ENCODE results near the gene SINHCAF.

SINHCAF gene

GRCh38 chr12:31355747-31356107, 29.8 kb upstream of the SINHCAF start:
- Histone ChIP-seq H4K8ac (ENCODE audit: low read length) (no peak overlapping the region), H3K27ac (ENCODE audit: low read length, poor library complexity, severe bottlenecking) (no peak overlapping the region), H3K23ac (ENCODE audit: low read length in 2 of 2) (no peak overlapping the region), H3K18ac (ENCODE audit: low read depth in 1 of 2, low read length in 2 of 2) (no peak overlapping the region), H3K4ac (ENCODE audit: low read depth in 1 of 2, low read length in 2 of 2) (no peak overlapping the region), H3K9me3 (ENCODE audit: control insufficient read depth, low read length) (no peaks in the 10 kb centered on the region), H3K14ac (ENCODE audit: low read length in 2 of 2) (no peak overlapping the region), H2AK5ac (ENCODE audit: low read length, severe bottlenecking) (no peak overlapping the region), H2BK120ac (ENCODE audit: low read depth, low read length) (no peak overlapping the region), H3K27me3 (ENCODE audit: control insufficient read depth in 1 of 2, insufficient read depth in 1 of 2, low read length in 2 of 2) (peaks cover 3 to 4% of the 10 kb centered on the region in 2 experiments), H2BK5ac (ENCODE audit: low read depth, low read length, poor library complexity, severe bottlenecking) (no peak overlapping the region), H3K4me3 (ENCODE audit: insufficient read depth in 1 of 2, low read depth in 1 of 2, low read length in 2 of 2) (no peak overlapping the region), H2BK15ac (ENCODE audit: low read depth, poor library complexity, severe bottlenecking) (no peak overlapping the region), H3K36me3 (ENCODE audit: control insufficient read depth in 1 of 2, insufficient read depth in 2 of 2, low read depth in 1 of 2, low read length in 2 of 2) (no peaks in the 10 kb centered on the region), H2AFZ (ENCODE audit: low read depth, low read length) (no peak overlapping the region), H2BK12ac (ENCODE audit: low read length in 2 of 2) (peak overlapping the region in 1 of 2 experiments; percentile 15), H3K79me1 (replicated peaks; ENCODE audit: low read length, poor library complexity, severe bottlenecking) (no peaks in the 10 kb centered on the region), H3K4me2 (ENCODE audit: low read length, poor library complexity, severe bottlenecking) (no peak overlapping the region), H3K4me1 (ENCODE audit: control insufficient read depth, insufficient read depth, low read depth, low read length) (no peaks in the 10 kb centered on the region), H3K9ac (ENCODE audit: low read length) (no peak overlapping the region), H4K91ac (ENCODE audit: low read length) (no peak overlapping the region)
- no peak for DNase-seq
- WGBS, result 50% methylated on average over 3 of the region's 4 CpGs

- H3K79me1 ChIP-seq (replicated peaks; ENCODE audit: low read length, poor library complexity, severe bottlenecking), result no peaks in the 10 kb centered on the region
- no peak overlapping the region for H2BK15ac ChIP-seq (ENCODE audit: low read depth, poor library complexity, severe bottlenecking)
- no peak overlapping the region for H2AFZ ChIP-seq (ENCODE audit: low read depth, low read length)
- no peak overlapping the region for H3K27ac ChIP-seq (ENCODE audit: low read length, poor library complexity, severe bottlenecking)
- no peak overlapping the region for H3K4me3 ChIP-seq (ENCODE audit: insufficient read depth in 1 of 2, low read depth in 1 of 2, low read length in 2 of 2)
- no peak overlapping the region for H4K91ac ChIP-seq (ENCODE audit: low read length)
- no peak overlapping the region for H3K23ac ChIP-seq (ENCODE audit: low read length in 2 of 2)
- DNase-seq, result no peak
- no peaks in the 10 kb centered on the region for H3K4me1 ChIP-seq (ENCODE audit: control insufficient read depth, insufficient read depth, low read depth, low read length)
- no peak overlapping the region for H2BK120ac ChIP-seq (ENCODE audit: low read depth, low read length)
- H3K27me3 ChIP-seq (ENCODE audit: control insufficient read depth in 1 of 2, insufficient read depth in 1 of 2, low read length in 2 of 2), result peaks cover 4 to 6% of the 10 kb centered on the region in 2 experiments
- H2BK5ac ChIP-seq (ENCODE audit: low read depth, low read length, poor library complexity, severe bottlenecking), result no peak overlapping the region
- no peak overlapping the region for H3K4ac ChIP-seq (ENCODE audit: low read depth in 1 of 2, low read length in 2 of 2)
- H3K14ac ChIP-seq (ENCODE audit: low read length in 2 of 2), result no peak overlapping the region
- no peaks in the 10 kb centered on the region for H3K36me3 ChIP-seq (ENCODE audit: control insufficient read depth in 1 of 2, insufficient read depth in 2 of 2, low read depth in 1 of 2, low read length in 2 of 2)
- no peak overlapping the region for H4K8ac ChIP-seq (ENCODE audit: low read length)
- H2AK5ac ChIP-seq (ENCODE audit: low read length, severe bottlenecking), result no peak overlapping the region
- WGBS, result 75% methylated on average over 11 of the region's 12 CpGs
- H3K18ac ChIP-seq (ENCODE audit: low read depth in 1 of 2, low read length in 2 of 2), result no peak overlapping the region
- H3K9me3 ChIP-seq (ENCODE audit: control insufficient read depth, low read length), result no peaks in the 10 kb centered on the region
- no peak overlapping the region for H3K4me2 ChIP-seq (ENCODE audit: low read length, poor library complexity, severe bottlenecking)
- H3K9ac ChIP-seq (ENCODE audit: low read length), result no peak overlapping the region
- H2BK12ac ChIP-seq (ENCODE audit: low read length in 2 of 2), result no peak overlapping the region
These were observed 28.1 kb upstream of the SINHCAF start for GRCh38 chr12:31353750-31354708.

GRCh38 chr12:31346267-31346666, 20.3 kb upstream of the SINHCAF start:
- no peaks in the 10 kb centered on the region for H3K9me3 ChIP-seq (ENCODE audit: control insufficient read depth, low read length)
- peaks cover 9 to 13% of the 10 kb centered on the region in 2 experiments for H3K27me3 ChIP-seq (ENCODE audit: control insufficient read depth in 1 of 2, insufficient read depth in 1 of 2, low read length in 2 of 2)
- DNase-seq, result no peak
- whole genome bisulfite sequencing, result 81% methylated on average over 9 of the region's 9 CpGs
- H3K36me3 ChIP-seq (ENCODE audit: control insufficient read depth in 1 of 2, insufficient read depth in 2 of 2, low read depth in 1 of 2, low read length in 2 of 2), result no peaks in the 10 kb centered on the region
- no peak overlapping the region for H4K8ac ChIP-seq (ENCODE audit: low read length)
- no peak overlapping the region for H2AK5ac ChIP-seq (ENCODE audit: low read length, severe bottlenecking)
- no peak overlapping the region for H3K4ac ChIP-seq (ENCODE audit: low read depth in 1 of 2, low read length in 2 of 2)
- H3K4me2 ChIP-seq (ENCODE audit: low read length, poor library complexity, severe bottlenecking), result no peak overlapping the region
- H4K91ac ChIP-seq (ENCODE audit: low read length), result no peak overlapping the region
- no peak overlapping the region for H2BK12ac ChIP-seq (ENCODE audit: low read length in 2 of 2)
- H3K14ac ChIP-seq (ENCODE audit: low read length in 2 of 2), result no peak overlapping the region
- H3K27ac ChIP-seq (ENCODE audit: low read length, poor library complexity, severe bottlenecking), result no peak overlapping the region
- no peak overlapping the region for H2BK15ac ChIP-seq (ENCODE audit: low read depth, poor library complexity, severe bottlenecking)
- H3K9ac ChIP-seq (ENCODE audit: low read length), result no peak overlapping the region
- H3K4me3 ChIP-seq (ENCODE audit: insufficient read depth in 1 of 2, low read depth in 1 of 2, low read length in 2 of 2), result no peak overlapping the region
- H2AFZ ChIP-seq (ENCODE audit: low read depth, low read length), result no peak overlapping the region
- no peaks in the 10 kb centered on the region for H3K79me1 ChIP-seq (replicated peaks; ENCODE audit: low read length, poor library complexity, severe bottlenecking)
- no peaks in the 10 kb centered on the region for H3K4me1 ChIP-seq (ENCODE audit: control insufficient read depth, insufficient read depth, low read depth, low read length)
- H3K23ac ChIP-seq (ENCODE audit: low read length in 2 of 2), result no peak overlapping the region
- no peak overlapping the region for H3K18ac ChIP-seq (ENCODE audit: low read depth in 1 of 2, low read length in 2 of 2)
- H2BK120ac ChIP-seq (ENCODE audit: low read depth, low read length), result no peak overlapping the region
- H2BK5ac ChIP-seq (ENCODE audit: low read depth, low read length, poor library complexity, severe bottlenecking), result no peak overlapping the region

DNA sequence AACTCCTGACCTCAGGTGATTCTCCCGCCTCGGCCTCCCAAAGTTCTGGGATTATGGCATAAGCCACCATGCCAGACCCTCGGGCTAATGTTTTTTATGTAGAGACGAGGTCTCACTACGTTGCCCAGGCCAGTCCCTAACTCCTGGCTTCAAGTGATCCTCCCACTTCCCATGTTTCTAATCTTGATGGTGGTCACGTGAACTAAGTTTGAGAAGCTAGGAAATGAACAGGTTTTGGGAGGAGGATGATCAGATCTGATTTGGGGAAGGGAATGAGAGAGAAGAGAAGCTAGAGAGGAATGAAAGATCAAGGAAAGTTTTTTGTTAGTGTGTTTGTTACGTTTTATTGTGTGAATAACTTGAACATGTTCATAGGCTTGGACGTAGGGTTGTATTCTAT, 17.2 kb upstream of the SINHCAF start:
- Histone ChIP-seq H3K18ac (ENCODE audit: low read depth in 1 of 2, low read length in 2 of 2) (no peak overlapping the region), H3K9ac (ENCODE audit: low read length) (no peak overlapping the region), H2AK5ac (ENCODE audit: low read length, severe bottlenecking) (no peak overlapping the region), H4K91ac (ENCODE audit: low read length) (no peak overlapping the region), H2BK120ac (ENCODE audit: low read depth, low read length) (no peak overlapping the region), H3K79me1 (replicated peaks; ENCODE audit: low read length, poor library complexity, severe bottlenecking) (no peaks in the 10 kb centered on the region), H3K14ac (ENCODE audit: low read length in 2 of 2) (no peak overlapping the region), H2BK5ac (ENCODE audit: low read depth, low read length, poor library complexity, severe bottlenecking) (no peak overlapping the region), H3K36me3 (ENCODE audit: control insufficient read depth in 1 of 2, insufficient read depth in 2 of 2, low read depth in 1 of 2, low read length in 2 of 2) (no peaks in the 10 kb centered on the region), H3K23ac (ENCODE audit: low read length in 2 of 2) (no peak overlapping the region), H3K4me3 (ENCODE audit: insufficient read depth in 1 of 2, low read depth in 1 of 2, low read length in 2 of 2) (no peak overlapping the region), H2BK15ac (ENCODE audit: low read depth, poor library complexity, severe bottlenecking) (no peak overlapping the region), H3K27ac (ENCODE audit: low read length, poor library complexity, severe bottlenecking) (no peak overlapping the region), H2AFZ (ENCODE audit: low read depth, low read length) (no peak overlapping the region), H2BK12ac (ENCODE audit: low read length in 2 of 2) (no peak overlapping the region), H3K4me1 (ENCODE audit: control insufficient read depth, insufficient read depth, low read depth, low read length) (no peaks in the 10 kb centered on the region), H3K27me3 (ENCODE audit: control insufficient read depth in 1 of 2, insufficient read depth in 1 of 2, low read length in 2 of 2) (peaks cover 9 to 10% of the 10 kb centered on the region in 2 experiments), H3K4me2 (ENCODE audit: low read length, poor library complexity, severe bottlenecking) (no peak overlapping the region), H3K4ac (ENCODE audit: low read depth in 1 of 2, low read length in 2 of 2) (no peak overlapping the region), H4K8ac (ENCODE audit: low read length) (no peak overlapping the region), H3K9me3 (ENCODE audit: control insufficient read depth, low read length) (no peaks in the 10 kb centered on the region)
- no peak for DNase-seq
- 95% methylated on average over 8 of the region's 8 CpGs for WGBS
